ENCODE results near the gene COL4A1.
A peak's percentile ranks its signal among the peaks of the same experiment; 100 is the strongest.

Gene COL4A1

GRCh38 chr13:110308656-110309359 lies 1.9 kb upstream of the COL4A1 start:
- no peak for DNase-seq

- DNase-seq: peak in 1 of 14 donors; percentile 27
These were observed 1.1 kb upstream of the COL4A1 start for GRCh38 chr13:110307767-110308655.

- DNase-seq: no peak
These were observed 507 bp downstream of the COL4A1 start for GRCh38 chr13:110306340-110306959.

- no peak for DNase-seq
These were observed 1.0 kb downstream of the COL4A1 start for GRCh38 chr13:110305949-110306339.

- no peak for DNase-seq
These were observed 1.4 kb downstream of the COL4A1 start for GRCh38 chr13:110305544-110305943.

DNA sequence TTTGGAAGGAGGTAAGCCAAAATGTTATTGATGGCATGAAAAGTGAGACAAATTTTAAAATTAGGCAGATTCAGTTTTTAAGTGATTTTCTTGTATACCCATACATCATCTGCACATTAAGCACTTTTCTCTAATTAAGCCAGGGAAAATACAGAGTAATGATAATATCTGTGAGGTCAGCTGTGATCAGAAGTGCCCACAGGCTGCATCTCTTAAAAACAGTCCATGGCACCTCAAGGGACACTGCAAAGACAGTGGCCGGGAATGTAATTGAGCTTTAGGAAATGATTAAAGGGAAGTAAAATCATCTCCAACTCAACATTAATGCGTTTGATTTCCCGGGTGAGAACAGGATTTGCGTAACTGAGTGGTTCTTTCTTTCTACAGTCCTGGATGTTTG lies 2.0 kb downstream of the COL4A1 start:
- no peak for DNase-seq

- no peak for DNase-seq
These were observed 2.7 kb downstream of the COL4A1 start for GRCh38 chr13:110304256-110304655.

GRCh38 chr13:110303644-110304043 lies 3.3 kb downstream of the COL4A1 start:
- DNase-seq: no peak

GRCh38 chr13:110302997-110303396 lies 4.0 kb downstream of the COL4A1 start:
- DNase-seq: no peak

GRCh38 chr13:110301606-110302553 lies 5.1 kb downstream of the COL4A1 start:
- DNase-seq: no peak

DNA sequence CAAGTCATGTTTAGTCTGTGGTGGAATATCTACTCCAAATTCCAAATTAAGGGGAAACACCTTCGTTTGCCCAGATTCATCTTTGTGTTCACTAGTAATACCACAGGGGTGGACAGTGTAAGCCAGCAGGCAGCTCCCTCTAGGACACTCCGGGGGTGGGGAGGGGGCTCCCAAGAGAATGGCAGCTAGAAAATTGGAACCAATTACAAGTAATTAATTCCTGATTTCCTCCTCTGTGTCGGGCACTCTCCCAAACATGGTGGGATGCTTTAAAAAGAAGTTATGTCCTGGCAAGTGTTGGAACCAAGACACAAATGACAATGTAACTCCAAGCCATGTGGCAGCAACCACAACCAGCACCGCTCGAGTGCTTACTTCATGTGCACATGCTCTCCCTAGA lies 5.9 kb downstream of the COL4A1 start:
- DNase-seq: no peak

GRCh38 chr13:110300090-110300815 lies 6.7 kb downstream of the COL4A1 start:
- DNase-seq: no peak

DNA sequence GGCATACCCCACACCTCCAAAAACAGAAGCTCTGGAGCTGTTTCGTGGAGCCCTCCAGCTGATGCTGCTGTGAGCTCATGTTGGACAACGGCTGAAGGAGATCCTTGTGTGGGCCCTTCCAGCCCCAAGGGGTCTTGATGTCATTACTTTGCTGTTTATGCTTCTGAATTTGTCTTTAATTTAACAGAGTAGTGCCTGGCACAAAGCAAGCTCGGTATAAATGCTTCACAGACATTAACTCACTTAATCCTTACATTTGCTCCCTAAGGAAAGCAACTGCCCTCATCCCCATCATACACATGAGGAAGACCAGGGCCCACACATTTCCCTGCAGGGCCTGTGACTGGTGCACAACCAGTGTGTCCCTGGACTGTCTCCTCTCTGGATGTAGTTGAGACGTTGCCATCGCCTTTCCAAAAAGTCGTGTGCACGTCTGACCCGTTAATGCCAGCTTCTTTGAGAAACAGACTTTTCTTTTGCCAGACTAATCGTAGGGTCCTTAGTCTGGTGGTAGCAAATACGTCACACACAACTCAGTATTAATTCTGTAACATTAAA lies 7.6 kb downstream of the COL4A1 start:
- DNase-seq: no peak

GRCh38 chr13:110298505-110299282 lies 8.3 kb downstream of the COL4A1 start:
- DNase-seq: no peak

DNA sequence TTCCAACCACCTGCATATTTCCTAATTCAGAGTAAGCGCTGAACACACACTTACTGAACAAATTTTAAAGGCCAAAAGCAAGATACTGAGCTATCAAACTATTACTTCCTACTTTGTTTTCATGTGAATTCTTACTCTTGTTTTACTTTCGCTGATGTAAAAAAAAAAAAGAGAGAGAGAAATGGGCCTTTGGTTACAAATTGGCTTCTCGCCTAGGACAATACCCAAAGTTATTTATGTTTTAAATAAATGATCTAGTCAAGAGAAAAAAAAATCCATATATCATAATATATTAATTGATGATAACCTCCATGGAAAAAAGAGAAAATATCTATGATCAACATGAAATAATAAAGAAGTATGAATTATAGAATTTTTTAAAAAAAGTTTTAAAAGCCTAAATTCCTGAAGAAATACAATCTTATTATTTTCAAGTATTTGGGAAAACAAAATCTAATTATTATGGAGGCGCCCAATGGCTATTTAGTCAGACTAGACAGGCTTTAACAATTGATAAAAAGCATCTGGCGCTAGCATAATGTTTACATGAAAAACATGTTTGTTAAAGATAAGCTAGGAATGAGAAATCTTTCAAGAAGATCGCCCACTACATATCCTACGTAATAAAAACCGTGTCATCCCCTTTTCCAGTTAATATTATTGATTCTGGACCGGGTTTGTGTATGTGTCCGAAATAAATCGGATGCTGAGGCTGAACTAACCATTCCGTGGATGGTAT lies 9.0 kb downstream of the COL4A1 start:
- no peak for DNase-seq

- DNase-seq: no peak
These were observed 9.9 kb downstream of the COL4A1 start for GRCh38 chr13:110297011-110297410.

- DNase-seq: no peak
These were observed 12.3 kb downstream of the COL4A1 start for GRCh38 chr13:110294622-110295021.

DNA sequence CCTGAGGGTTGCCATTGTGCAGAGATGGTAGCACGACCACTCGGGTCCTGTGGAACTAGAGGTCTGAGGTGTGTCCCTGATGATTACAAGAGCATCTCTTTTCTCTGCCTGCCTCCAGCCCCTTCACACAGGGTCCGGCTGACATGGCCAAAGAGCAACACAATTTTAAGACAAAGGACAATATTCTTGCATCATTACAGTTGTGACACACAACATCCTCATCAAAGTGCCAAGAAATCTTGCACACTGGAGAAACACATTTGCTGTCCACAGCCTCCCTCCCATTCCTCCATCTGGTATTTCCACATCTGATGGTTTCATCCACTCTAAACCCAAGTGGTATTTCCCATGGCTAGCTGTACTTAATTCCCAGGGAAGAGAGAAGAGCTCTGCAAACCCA lies 12.8 kb downstream of the COL4A1 start:
- DNase-seq: no peak

DNA sequence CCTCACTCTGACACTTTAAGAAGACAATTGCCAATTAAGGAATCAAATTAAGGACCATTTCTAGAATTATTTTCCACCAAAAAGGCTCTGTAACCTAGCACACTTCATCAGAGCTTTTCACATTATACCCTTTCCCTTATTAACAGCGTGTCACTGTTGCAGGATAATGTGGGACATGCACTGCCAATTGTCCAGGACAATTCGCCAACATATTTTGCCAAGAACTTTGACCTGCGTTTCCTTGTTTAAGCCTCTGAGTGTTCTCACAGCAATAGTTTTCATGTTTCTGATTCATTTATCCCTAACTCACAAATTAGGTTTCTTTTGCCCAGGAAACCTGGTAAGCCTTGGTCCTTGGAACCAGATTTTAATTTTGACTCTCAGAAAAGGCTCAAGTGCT lies 13.3 kb downstream of the COL4A1 start:
- DNase-seq: no peak

- DNase-seq: no peak
These were observed 13.9 kb downstream of the COL4A1 start for GRCh38 chr13:110293037-110293436.
